Kidney (tissue), 14 donors: ENCODE measurements around the gene ENTPD1. TPM values are rescaled to one million over a fixed set of nuclear protein-coding genes. Genes with fewer than 3 reads are reported as not detected.

Source experiments
- DNase-seq, 5 donors: peaks; one replicate each; pipeline ENCODE4 v3.0.0-alpha.2; 2013 to 2020
- FAIRE-seq: peaks from 2 replicates; lab custom pipeline; 2012; peaks lifted over from hg19 to GRCh38; lab: Jason Lieb, UNC
- H3K27ac ChIP-seq, 2 donors: one replicate each; pipeline ENCODE4 v1.7.0; 2013; ENCODE audit warnings: low read depth in 2 of 2, low read length in 2 of 2, inconsistent platforms in 1 of 2
- H3K27me3 ChIP-seq: one replicate; pipeline ENCODE4 v1.7.1; 2013; ENCODE audit warnings: low read length, inconsistent platforms; ENCODE audit not compliant: control insufficient read depth, insufficient read depth
- H3K36me3 ChIP-seq, 3 donors: one replicate each; pipeline versions ENCODE4 v1.7.0 to v1.7.1; 2013; ENCODE audit warnings: low read length in 3 of 3, control low read depth in 1 of 3, inconsistent platforms in 1 of 3; ENCODE audit not compliant: insufficient read depth in 3 of 3, control insufficient read depth in 2 of 3
- H3K4me1 ChIP-seq, 3 donors: one replicate each; pipeline versions ENCODE4 v1.7.0 to v1.7.1; 2013; ENCODE audit warnings: low read length in 3 of 3, inconsistent platforms in 1 of 3, low read depth in 1 of 3; ENCODE audit not compliant: control insufficient read depth in 2 of 3, insufficient read depth in 2 of 3
- H3K4me3 ChIP-seq, 3 donors: one replicate each; pipeline versions ENCODE4 v1.7.0 to v1.8.1; 2013; ENCODE audit warnings: low read length in 3 of 3, control low read depth in 1 of 3, inconsistent platforms in 1 of 3
- H3K9ac ChIP-seq, 3 donors: one replicate each; pipeline versions ENCODE4 v1.7.0 to v1.7.1; 2013; ENCODE audit warnings: low read length in 3 of 3, control low read depth in 1 of 3, inconsistent platforms in 1 of 3
- H3K9me3 ChIP-seq, 3 donors: one replicate each; pipeline versions ENCODE4 v1.7.0 to v1.7.1; 2013; ENCODE audit warnings: low read length in 3 of 3, control low read depth in 1 of 3, inconsistent platforms in 1 of 3; ENCODE audit not compliant: control insufficient read depth in 2 of 3, insufficient read depth in 1 of 3
- intact Hi-C: fragments of 100-400 bp; cut with DNase I; formaldehyde crosslinking; loops from one replicate; pipeline ENCODE4 v1.11.1; 2022
- polyA plus RNA-seq: library from polyadenylated mRNA; stranded (reverse); fragments of 350-450 nt; fragmentation: Illumina TruSeq; extraction: RNeasy Lipid Tissue Mini Kit (QIAGEN cat#74804); gene quantifications from one replicate; pipeline ENCODE4 v1.2.3, GENCODE V29; 2014; ENCODE audit warnings: low read depth, low replicate concordance; ENCODE audit not compliant: insufficient read depth
- total RNA-seq: library from RNA; stranded (reverse); fragmentation: NEBNext Ultra II Directional; extraction: Animal tissue kit (Norgen Biotek cat#: 25700); gene quantifications from one replicate; pipeline ENCODE4 v1.2.1, GENCODE V29; 2021
- TF ChIP-seq, protein P1 (sequence below): IDR thresholded peaks from 3 replicates; pipeline ENCODE4 v1.5.1; 2012; ENCODE audit warnings: mild to moderate bottlenecking, moderate library complexity, borderline replicate concordance; ENCODE audit not compliant: insufficient read depth; ENCODE audit errors: extremely low read depth
- donor health status: control.
- donor health status: control.
- donor health status: control.
- donor health status: control.
- donor health status: control.
- donor health status: DM: yes; HTN: yes; CAD: no.
- donor health status: Normal renal cell carcinoma (clear cell type).

ENTPD1 gene
- total and polyA plus RNA-seq, 2 donors from 2014 or later: 5.2 to 36.6 TPM

- intact Hi-C loops: no loop called here
- TF ChIP-seq, protein P1, sequence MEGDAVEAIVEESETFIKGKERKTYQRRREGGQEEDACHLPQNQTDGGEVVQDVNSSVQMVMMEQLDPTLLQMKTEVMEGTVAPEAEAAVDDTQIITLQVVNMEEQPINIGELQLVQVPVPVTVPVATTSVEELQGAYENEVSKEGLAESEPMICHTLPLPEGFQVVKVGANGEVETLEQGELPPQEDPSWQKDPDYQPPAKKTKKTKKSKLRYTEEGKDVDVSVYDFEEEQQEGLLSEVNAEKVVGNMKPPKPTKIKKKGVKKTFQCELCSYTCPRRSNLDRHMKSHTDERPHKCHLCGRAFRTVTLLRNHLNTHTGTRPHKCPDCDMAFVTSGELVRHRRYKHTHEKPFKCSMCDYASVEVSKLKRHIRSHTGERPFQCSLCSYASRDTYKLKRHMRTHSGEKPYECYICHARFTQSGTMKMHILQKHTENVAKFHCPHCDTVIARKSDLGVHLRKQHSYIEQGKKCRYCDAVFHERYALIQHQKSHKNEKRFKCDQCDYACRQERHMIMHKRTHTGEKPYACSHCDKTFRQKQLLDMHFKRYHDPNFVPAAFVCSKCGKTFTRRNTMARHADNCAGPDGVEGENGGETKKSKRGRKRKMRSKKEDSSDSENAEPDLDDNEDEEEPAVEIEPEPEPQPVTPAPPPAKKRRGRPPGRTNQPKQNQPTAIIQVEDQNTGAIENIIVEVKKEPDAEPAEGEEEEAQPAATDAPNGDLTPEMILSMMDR: no peak
- H3K4me1 ChIP-seq: peaks cover 0 to 4% (median 0%) of the 10 kb centered on the region in 3 donors
- no peak overlapping the region for H3K4me3 ChIP-seq
- no peak for DNase-seq
- no peaks in the 10 kb centered on the region for H3K27me3 ChIP-seq
- no peaks in the 10 kb centered on the region for H3K9me3 ChIP-seq
- no peak for FAIRE-seq
- H3K27ac ChIP-seq: no peak overlapping the region
- H3K36me3 ChIP-seq: no peaks in the 10 kb centered on the region
- no peak overlapping the region for H3K9ac ChIP-seq
Measured at GRCh38 chr10:95819620-95820329, 63.8 kb downstream of the ENTPD1 start.

DNA sequence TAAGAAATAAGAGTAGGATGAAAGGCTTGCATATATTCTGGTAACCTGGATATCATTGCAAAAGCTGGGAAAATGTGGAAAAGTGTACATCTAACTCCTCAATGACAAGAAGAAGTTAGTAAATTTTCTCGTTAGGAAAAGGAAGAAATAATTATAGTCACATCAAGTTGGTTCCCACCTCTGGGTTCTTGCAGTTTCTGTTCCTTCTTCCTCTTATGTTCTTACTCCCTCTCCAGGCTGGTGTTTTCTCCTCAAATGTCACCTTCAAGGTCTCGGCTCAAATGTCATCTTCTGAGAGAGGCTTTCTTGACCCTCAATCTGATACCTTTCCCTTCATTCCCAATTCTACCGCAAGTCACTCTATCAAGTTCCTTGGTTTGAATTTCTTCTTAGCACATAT, 64.4 kb downstream of the ENTPD1 start:
- Histone ChIP-seq H3K36me3 (no peaks in the 10 kb centered on the region), H3K9ac (no peak overlapping the region), H3K27ac (no peak overlapping the region), H3K4me3 (no peak overlapping the region), H3K27me3 (no peaks in the 10 kb centered on the region), H3K4me1 (peaks cover 0 to 2% (median 0%) of the 10 kb centered on the region in 3 donors), H3K9me3 (no peaks in the 10 kb centered on the region)
- FAIRE-seq (no peak), DNase-seq (no peak)
- intact Hi-C loops: no loop called here
- TF ChIP-seq, protein P1: no peak

GRCh38 chr10:95821720-95822119, 65.8 kb downstream of the ENTPD1 start:
- Histone ChIP-seq H3K27me3 (no peaks in the 10 kb centered on the region), H3K4me1 (peaks cover 0 to 2% (median 0%) of the 10 kb centered on the region in 3 donors), H3K9ac (no peak overlapping the region), H3K27ac (no peak overlapping the region), H3K9me3 (no peaks in the 10 kb centered on the region), H3K36me3 (no peaks in the 10 kb centered on the region), H3K4me3 (no peak overlapping the region)
- intact Hi-C loops: no loop called here
- TF ChIP-seq, protein P1: no peak
- FAIRE-seq (no peak), DNase-seq (no peak)

DNA sequence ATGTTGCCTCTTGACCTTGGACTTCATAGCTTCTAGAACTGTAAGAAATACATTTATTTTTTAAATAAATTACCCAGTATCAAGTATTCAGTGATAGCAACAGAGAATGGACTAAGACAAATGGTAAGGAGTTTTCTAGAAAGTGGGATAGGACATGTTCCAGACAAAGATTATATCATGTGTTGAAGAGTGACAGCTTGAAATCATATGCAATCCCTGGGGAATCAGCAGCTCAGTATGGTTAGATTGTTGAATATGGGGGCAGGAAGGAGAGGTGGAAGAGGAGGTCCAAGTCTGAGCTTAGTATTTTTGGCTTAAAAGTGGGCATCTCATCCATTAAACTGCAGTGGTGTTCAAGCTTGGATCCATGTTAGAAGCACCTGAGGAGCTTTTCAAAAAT, 74.1 kb downstream of the ENTPD1 start:
- no peak overlapping the region for H3K4me3 ChIP-seq
- no peaks in the 10 kb centered on the region for H3K9me3 ChIP-seq
- no peak for DNase-seq
- FAIRE-seq: no peak
- H3K36me3 ChIP-seq: no peaks in the 10 kb centered on the region
- intact Hi-C loops: no loop called here
- TF ChIP-seq, protein P1: no peak
- H3K9ac ChIP-seq: no peak overlapping the region
- H3K27me3 ChIP-seq: no peaks in the 10 kb centered on the region
- no peaks in the 10 kb centered on the region for H3K4me1 ChIP-seq
- no peak overlapping the region for H3K27ac ChIP-seq
